ENCODE measurements around the gene ROR1.

ROR1 gene

GRCh38 chr1:63981408-63981773 lies 207.6 kb downstream of the ROR1 start:
- DNase-seq (ENCODE audit: extremely low read depth, low read depth), result no peak
- TF ChIP-seq CTCF (IDR thresholded peaks at IDR 0.05; ENCODE audit: low read depth, low read length, missing control alignments), result no peak
- no peak overlapping the region for H3K4me3 ChIP-seq (replicated peaks; ENCODE audit: low read depth, low read length)

GRCh38 chr1:63982201-63982600 lies 208.4 kb downstream of the ROR1 start:
- no peak overlapping the region for H3K4me3 ChIP-seq (replicated peaks; ENCODE audit: low read depth, low read length)
- TF ChIP-seq CTCF (IDR thresholded peaks at IDR 0.05; ENCODE audit: low read depth, low read length, missing control alignments), result no peak
- DNase-seq (ENCODE audit: extremely low read depth, low read depth), result no peak

GRCh38 chr1:63983391-63984256 lies 209.8 kb downstream of the ROR1 start:
- no peak for TF ChIP-seq CTCF (IDR thresholded peaks at IDR 0.05; ENCODE audit: low read depth, low read length, missing control alignments)
- no peak overlapping the region for H3K4me3 ChIP-seq (replicated peaks; ENCODE audit: low read depth, low read length)
- no peak for DNase-seq (ENCODE audit: extremely low read depth, low read depth)

GRCh38 chr1:63984257-63984929 lies 210.6 kb downstream of the ROR1 start:
- no peak for DNase-seq (ENCODE audit: extremely low read depth, low read depth)
- H3K4me3 ChIP-seq (replicated peaks; ENCODE audit: low read depth, low read length), result no peak overlapping the region
- TF ChIP-seq CTCF (IDR thresholded peaks at IDR 0.05; ENCODE audit: low read depth, low read length, missing control alignments), result no peak

GRCh38 chr1:63984930-63985290 lies 211.1 kb downstream of the ROR1 start:
- H3K4me3 ChIP-seq (replicated peaks; ENCODE audit: low read depth, low read length), result no peak overlapping the region
- DNase-seq (ENCODE audit: extremely low read depth, low read depth), result no peak
- TF ChIP-seq CTCF (IDR thresholded peaks at IDR 0.05; ENCODE audit: low read depth, low read length, missing control alignments), result no peak

- no peak overlapping the region for H3K4me3 ChIP-seq (replicated peaks; ENCODE audit: low read depth, low read length)
- no peak for TF ChIP-seq CTCF (IDR thresholded peaks at IDR 0.05; ENCODE audit: low read depth, low read length, missing control alignments)
- DNase-seq (ENCODE audit: extremely low read depth, low read depth), result no peak
Observed at GRCh38 chr1:63987014-63987627, 213.3 kb downstream of the ROR1 start.
